Type B pancreatic cell (in vitro differentiated cells): ENCODE measurements around the gene BCL6B. TPM values are rescaled to one million over a fixed set of nuclear protein-coding genes. Genes with fewer than 3 reads are reported as not detected.
"Not testable (repeated sequence)": the region's sequence is repeated elsewhere in the genome, so short reads cannot be mapped to it uniquely, and the experiment has no call there.

Source experiments
- DNase-seq: peaks from one replicate; pipeline ENCODE4 v3.0.0; 2021; ENCODE audit warnings: mixed read lengths; ENCODE audit not compliant: unreplicated experiment; ENCODE audit errors: extremely low spot score
- H3K27ac Mint-ChIP-seq: 2 replicates; pipeline ENCODE4 v1.8.0; 2021; ENCODE audit warnings: mild to moderate bottlenecking, mixed read lengths
- H3K27me3 Mint-ChIP-seq: 2 replicates; pipeline ENCODE4 v1.8.0; 2021; ENCODE audit warnings: mixed read lengths
- H3K36me3 Mint-ChIP-seq: 2 replicates; pipeline ENCODE4 v1.8.0; 2021; ENCODE audit warnings: mixed read lengths
- H3K4me1 Mint-ChIP-seq: one replicate; pipeline ENCODE4 v1.8.0; 2021; ENCODE audit warnings: mixed read lengths; ENCODE audit not compliant: unreplicated experiment
- H3K4me3 Mint-ChIP-seq: 2 replicates; pipeline ENCODE4 v1.8.0; 2021; ENCODE audit warnings: mild to moderate bottlenecking, mixed read lengths
- H3K9me3 Mint-ChIP-seq: 2 replicates; pipeline ENCODE4 v1.8.0; 2021; ENCODE audit warnings: mixed read lengths
- long read RNA-seq: library from polyadenylated mRNA; unstranded; transcript quantifications from one replicate; pipeline ENCODE4 v2.0.0, GENCODE V29; 2020
- total RNA-seq: library from RNA; stranded (reverse); gene quantifications from 2 replicates; pipeline ENCODE4 v1.2.1, GENCODE V29; 2021; ENCODE audit warnings: low replicate concordance
- TF ChIP-seq, protein P1 (sequence below): fragments of 200-600 bp; sonication (generic); conservative IDR thresholded peaks from 2 replicates; pipeline ENCODE4 v1.5.0; 2021; ENCODE audit warnings: antibody characterized with exemption, mild to moderate bottlenecking

BCL6B gene, protein sequence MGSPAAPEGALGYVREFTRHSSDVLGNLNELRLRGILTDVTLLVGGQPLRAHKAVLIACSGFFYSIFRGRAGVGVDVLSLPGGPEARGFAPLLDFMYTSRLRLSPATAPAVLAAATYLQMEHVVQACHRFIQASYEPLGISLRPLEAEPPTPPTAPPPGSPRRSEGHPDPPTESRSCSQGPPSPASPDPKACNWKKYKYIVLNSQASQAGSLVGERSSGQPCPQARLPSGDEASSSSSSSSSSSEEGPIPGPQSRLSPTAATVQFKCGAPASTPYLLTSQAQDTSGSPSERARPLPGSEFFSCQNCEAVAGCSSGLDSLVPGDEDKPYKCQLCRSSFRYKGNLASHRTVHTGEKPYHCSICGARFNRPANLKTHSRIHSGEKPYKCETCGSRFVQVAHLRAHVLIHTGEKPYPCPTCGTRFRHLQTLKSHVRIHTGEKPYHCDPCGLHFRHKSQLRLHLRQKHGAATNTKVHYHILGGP
- total RNA-seq: not detected in 2 replicates
- long read RNA-seq: 0 reads

GRCh38 chr17:7022781-7023571 is at the start of gene BCL6B:
Gene BCL6B, plus strand, starts transcription at chr17:7023050. Its CDS starts 622 bp downstream, at chr17:7023672.
- H3K27me3 Mint-ChIP-seq: peaks cover 56% of the 10 kb centered on the region
- DNase-seq: no peak
- TF ChIP-seq, protein P1, sequence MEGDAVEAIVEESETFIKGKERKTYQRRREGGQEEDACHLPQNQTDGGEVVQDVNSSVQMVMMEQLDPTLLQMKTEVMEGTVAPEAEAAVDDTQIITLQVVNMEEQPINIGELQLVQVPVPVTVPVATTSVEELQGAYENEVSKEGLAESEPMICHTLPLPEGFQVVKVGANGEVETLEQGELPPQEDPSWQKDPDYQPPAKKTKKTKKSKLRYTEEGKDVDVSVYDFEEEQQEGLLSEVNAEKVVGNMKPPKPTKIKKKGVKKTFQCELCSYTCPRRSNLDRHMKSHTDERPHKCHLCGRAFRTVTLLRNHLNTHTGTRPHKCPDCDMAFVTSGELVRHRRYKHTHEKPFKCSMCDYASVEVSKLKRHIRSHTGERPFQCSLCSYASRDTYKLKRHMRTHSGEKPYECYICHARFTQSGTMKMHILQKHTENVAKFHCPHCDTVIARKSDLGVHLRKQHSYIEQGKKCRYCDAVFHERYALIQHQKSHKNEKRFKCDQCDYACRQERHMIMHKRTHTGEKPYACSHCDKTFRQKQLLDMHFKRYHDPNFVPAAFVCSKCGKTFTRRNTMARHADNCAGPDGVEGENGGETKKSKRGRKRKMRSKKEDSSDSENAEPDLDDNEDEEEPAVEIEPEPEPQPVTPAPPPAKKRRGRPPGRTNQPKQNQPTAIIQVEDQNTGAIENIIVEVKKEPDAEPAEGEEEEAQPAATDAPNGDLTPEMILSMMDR: no peak
- peak within 1 kb of the TSS; percentile 72 for H3K4me3 Mint-ChIP-seq
- no peaks in the 10 kb centered on the region for H3K36me3 Mint-ChIP-seq
- H3K4me1 Mint-ChIP-seq: no peaks in the 10 kb centered on the region
- H3K27ac Mint-ChIP-seq: no peak within 1 kb of the TSS
- H3K9me3 Mint-ChIP-seq: no peaks in the 10 kb centered on the region

GRCh38 chr17:6979440-6979839 is 43.4 kb upstream of the BCL6B start:
- H3K4me1 Mint-ChIP-seq, H3K27ac Mint-ChIP-seq, H3K9me3 Mint-ChIP-seq, H3K27me3 Mint-ChIP-seq, DNase-seq, H3K4me3 Mint-ChIP-seq, H3K36me3 Mint-ChIP-seq: not testable (repeated sequence)

- Mint-ChIP-seq H3K9me3 (no peaks in the 10 kb centered on the region), H3K27ac (no peak overlapping the region), H3K27me3 (peaks cover 5% of the 10 kb centered on the region), H3K4me3 (no peak overlapping the region), H3K4me1 (no peaks in the 10 kb centered on the region), H3K36me3 (no peaks in the 10 kb centered on the region)
- DNase-seq: no peak
- TF ChIP-seq, protein P1: no peak
Observed at GRCh38 chr17:6981426-6981825, 41.4 kb upstream of the BCL6B start.

GRCh38 chr17:6985266-6985665 is 37.6 kb upstream of the BCL6B start:
- no peak overlapping the region for H3K4me3 Mint-ChIP-seq
- H3K27me3 Mint-ChIP-seq: no peaks in the 10 kb centered on the region
- no peaks in the 10 kb centered on the region for H3K9me3 Mint-ChIP-seq
- no peak overlapping the region for H3K27ac Mint-ChIP-seq
- H3K36me3 Mint-ChIP-seq: no peaks in the 10 kb centered on the region
- TF ChIP-seq, protein P1: no peak
- no peak for DNase-seq
- no peaks in the 10 kb centered on the region for H3K4me1 Mint-ChIP-seq

DNA sequence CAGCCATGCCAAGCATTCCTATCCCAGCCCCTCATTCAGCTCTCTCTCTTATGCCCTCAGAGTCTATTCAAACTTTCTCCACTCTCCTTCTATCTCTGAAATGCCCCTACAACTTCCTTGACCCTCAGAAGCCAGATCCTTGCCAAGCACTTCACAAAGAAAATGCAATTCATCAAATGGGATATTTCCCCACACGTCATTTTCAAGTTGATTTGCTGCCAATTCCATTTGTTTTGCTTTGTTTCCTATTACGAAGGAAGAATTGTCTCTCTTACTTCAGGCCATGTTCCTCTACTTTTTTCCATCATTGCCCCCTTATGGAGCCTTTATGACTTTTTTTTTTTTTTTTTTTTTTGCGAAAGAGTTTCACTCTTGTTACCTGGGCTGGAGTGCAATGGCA is 36.2 kb upstream of the BCL6B start:
- Mint-ChIP-seq H3K27ac (no peak overlapping the region), H3K4me1 (no peaks in the 10 kb centered on the region), H3K27me3 (no peaks in the 10 kb centered on the region), H3K36me3 (no peaks in the 10 kb centered on the region), H3K9me3 (no peaks in the 10 kb centered on the region), H3K4me3 (no peak overlapping the region)
- no peak for DNase-seq
- TF ChIP-seq, protein P1: no peak

GRCh38 chr17:6989779-6990178 is 33.1 kb upstream of the BCL6B start:
- Mint-ChIP-seq H3K27ac (peak overlapping the region; percentile 35), H3K36me3 (peaks cover 5% of the 10 kb centered on the region), H3K27me3 (no peaks in the 10 kb centered on the region), H3K4me1 (no peaks in the 10 kb centered on the region), H3K4me3 (no peak overlapping the region), H3K9me3 (no peaks in the 10 kb centered on the region)
- TF ChIP-seq, protein P1: no peak
- DNase-seq: no peak

GRCh38 chr17:6993613-6994056 is 29.2 kb upstream of the BCL6B start:
- not testable (repeated sequence) for H3K9me3 Mint-ChIP-seq, H3K27ac Mint-ChIP-seq, H3K27me3 Mint-ChIP-seq, H3K4me1 Mint-ChIP-seq, DNase-seq
- Mint-ChIP-seq H3K4me3 (peak overlapping the region; percentile 3), H3K36me3 (peaks cover 18% of the 10 kb centered on the region)
